ENCODE results near the gene RSPH6A.
"Not testable (repeated sequence)": the region's sequence is repeated elsewhere in the genome, so short reads cannot be mapped to it uniquely, and the experiment has no call there.

The RSPH6A gene

DNA sequence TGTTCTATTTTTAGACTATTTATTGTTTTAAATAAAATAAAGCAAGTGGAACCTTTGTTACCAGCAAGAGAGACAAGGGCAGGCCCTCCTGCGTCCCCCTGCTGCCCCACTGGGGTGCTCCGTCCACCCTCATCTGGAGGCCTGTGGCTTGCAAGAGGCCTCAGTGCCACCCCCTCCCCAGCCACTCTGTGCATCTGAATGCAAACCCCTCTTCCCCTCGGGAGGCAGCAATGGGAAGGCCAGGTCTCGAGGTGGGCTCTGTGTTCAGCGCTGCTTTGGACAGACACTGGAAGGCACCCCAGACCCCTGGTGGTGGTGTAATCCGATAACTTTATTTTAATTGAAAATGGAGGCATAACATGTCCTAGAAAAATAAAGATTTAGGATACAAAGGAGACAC, 50.6 kb downstream of the RSPH6A start:
- DNase-seq: no peak

DNA sequence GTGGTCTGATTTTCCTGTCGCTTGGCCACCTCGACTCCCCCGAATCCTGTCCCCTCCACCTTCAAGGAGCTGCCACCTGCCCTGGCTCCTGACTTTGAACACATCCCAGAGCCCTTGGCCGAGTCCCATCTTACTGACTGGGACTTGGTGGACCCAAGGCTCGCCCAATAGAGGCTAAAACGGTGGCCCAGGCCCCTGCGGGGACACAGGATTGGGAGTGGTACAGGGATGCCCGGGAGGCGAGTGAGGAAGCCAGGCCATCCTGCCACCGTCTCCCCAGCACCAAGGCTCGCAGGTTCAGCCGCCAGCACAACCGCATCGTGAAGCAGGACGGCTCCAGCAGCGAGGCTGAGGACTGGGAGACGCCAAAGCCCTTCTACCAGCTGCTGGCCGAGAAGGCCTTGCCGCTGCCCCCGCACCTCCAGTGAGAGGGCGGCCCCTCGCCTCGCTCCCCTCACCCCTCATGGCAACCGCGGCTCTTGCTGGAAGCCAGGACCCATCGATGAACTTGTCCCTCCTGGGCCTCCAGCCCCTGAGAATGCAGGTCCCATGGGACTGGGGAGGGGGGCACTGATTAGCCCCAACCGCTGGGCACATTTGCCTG, 51.3 kb downstream of the RSPH6A start:
- DNase-seq: no peak

GRCh38 chr19:45762870-45763631, 52.1 kb downstream of the RSPH6A start:
- DNase-seq: no peak

DNA sequence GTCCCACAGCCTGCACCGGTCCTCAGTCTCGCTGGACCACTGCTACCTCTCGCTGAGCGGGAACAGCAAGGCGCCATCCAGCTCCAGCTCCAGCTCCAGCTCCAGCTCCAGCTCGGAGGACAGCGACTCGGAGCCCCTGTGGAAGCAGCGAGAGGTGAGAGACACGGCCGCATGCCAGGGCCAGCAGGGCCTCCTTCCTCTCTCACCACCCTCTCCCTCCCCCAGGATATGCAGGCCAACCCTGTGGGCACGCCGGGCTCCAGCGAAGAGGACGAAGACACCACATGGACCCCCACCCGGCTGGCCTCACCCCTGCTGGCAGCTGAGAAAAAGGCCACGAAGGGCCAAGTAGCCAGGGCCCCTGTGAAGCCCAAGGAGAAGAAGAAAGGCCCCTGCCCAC, 53.4 kb downstream of the RSPH6A start:
- no peak for DNase-seq

GRCh38 chr19:45758921-45759320, 56.2 kb downstream of the RSPH6A start:
- no peak for DNase-seq

DNA sequence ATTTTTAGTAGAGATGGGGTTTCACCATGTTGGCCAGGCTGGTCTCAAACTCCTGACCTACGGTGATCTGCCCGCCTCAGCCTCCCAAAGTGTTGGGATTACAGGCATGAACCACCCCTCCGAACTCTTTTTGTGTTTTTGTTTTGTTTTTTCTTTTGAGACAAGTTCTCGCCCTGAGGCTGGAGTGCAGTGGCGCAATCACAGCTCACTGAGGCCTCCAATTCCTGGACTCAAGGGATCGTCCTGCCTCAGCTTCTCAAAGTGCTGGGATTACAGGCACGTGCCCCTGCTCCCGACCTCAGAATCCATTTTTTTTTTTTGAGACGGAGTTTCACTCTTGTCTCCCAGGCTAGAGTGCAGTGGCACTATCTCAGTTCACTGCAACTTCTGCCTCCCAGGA, 57.4 kb downstream of the RSPH6A start:
- DNase-seq: no peak

- no peak for DNase-seq
Measured at GRCh38 chr19:45754323-45754722, 60.8 kb downstream of the RSPH6A start.

GRCh38 chr19:45753548-45753947, 61.6 kb downstream of the RSPH6A start:
- DNase-seq: no peak

- no peak for DNase-seq
Measured at GRCh38 chr19:45752639-45753038, 62.5 kb downstream of the RSPH6A start.

DNA sequence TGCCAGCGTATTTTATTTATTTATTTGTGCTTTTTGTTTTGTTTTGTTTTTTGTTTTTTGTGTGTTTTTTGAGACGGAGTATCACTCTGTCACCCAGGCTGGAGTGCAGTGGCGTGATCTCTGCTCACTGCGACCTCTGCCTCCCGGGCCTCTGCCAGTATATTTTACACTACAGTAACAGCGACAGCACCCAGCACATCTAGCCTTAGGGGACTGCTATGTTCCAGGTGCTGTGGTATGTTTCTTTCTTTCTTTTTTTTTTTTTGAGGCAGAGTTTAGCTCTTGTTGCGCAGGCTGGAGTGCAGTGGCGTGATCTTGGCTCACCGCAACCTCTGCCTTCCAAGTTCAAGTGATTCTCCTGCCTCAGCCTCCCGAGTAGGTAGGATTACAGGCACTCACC, 63.6 kb downstream of the RSPH6A start:
- DNase-seq: not testable (repeated sequence)

- DNase-seq: no peak
Measured at GRCh38 chr19:45747513-45747912, 67.6 kb downstream of the RSPH6A start.

DNA sequence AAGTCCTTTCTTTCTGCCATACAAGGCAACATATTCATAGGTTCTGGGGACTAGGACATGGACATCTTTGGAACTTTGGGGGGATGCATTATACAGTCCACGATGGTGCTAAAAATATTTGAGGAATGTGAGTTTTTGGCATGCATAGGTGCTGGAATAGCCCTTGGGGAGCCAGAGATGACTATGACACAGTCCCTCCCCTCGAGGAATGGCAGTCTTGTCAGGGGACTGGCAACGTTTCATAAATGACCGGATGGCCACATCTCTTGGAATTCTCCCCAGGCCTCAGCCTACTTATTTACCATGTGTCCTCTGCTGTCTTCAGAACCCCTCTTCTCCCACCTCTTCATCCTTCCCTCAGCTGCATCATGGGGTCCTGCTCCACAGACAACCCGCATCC, 68.2 kb downstream of the RSPH6A start:
- no peak for DNase-seq
